Superior temporal gyrus (tissue), 1 donor: ENCODE measurements around the gene C4BPB.
A peak's percentile ranks its signal among the peaks of the same experiment; 100 is the strongest.

ENCODE experiments used
- DNase-seq: peaks from one replicate; pipeline ENCODE4 v3.0.0-alpha.2; 2016; ENCODE audit errors: extremely low spot score

Gene C4BPB

DNA sequence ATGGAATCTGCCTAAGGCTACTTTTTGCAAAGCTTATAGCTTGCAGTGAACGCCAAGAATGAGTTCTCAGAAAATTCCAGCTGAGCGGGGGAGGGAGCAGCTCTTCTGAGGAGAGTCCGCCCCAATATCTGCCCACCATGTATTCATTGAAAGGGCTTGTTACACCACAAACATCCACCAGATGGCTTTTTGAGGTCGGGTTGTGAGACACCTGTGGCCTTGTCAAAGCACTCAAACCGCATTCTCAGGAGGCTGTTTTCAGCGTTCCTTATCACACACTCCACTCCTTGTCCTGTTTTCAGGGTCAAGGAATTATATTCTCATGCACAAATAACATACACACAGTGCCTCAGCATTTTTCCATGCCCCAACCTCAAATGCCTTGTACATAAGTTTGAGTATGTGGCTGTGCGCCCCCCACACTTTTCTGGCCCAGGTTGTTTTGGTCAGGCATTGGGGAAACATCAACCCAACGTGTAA lies 3.9 kb upstream of the C4BPB start:
- DNase-seq, result peak; percentile 80

DNA sequence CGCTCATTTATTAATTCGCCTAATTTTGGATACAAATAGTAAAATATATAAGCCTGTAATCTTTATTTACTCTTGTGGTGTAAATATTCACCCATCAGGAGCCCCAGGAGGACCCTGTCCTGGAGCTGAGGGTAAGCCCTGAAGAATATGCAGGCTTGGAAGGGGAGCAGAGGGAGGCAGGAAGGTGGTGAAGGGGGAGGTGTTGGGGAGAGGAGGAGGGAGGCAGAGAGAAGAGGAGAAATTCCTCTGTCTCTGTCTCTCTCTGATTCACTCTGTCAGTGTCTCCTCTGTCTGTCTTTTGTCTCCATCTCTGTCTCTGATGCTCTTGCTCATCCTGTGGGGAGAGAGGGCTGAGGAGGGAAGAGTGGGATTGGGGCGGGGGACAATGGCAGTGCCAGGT lies 2.8 kb upstream of the C4BPB start:
- no peak for DNase-seq

DNA sequence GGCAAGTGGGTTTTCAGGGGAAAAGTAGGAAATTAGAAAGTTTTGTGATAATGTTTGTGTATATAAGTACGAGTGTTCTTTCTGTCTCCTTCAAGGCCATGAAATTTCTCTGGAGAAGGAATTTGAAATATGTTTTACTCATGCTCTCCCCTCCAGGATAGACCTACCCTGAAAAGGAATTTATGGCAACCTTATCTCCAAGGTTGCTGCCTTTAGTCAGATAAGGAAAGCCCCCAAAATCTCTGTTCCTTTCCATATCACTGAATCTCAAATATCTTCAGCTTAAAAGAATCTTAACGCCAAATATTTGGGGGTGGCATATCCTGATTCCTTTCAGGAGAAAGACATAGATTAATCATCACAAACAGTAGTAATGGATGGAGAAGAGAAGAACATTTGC lies 499 bp upstream of the C4BPB start:
- DNase-seq, result no peak

DNA sequence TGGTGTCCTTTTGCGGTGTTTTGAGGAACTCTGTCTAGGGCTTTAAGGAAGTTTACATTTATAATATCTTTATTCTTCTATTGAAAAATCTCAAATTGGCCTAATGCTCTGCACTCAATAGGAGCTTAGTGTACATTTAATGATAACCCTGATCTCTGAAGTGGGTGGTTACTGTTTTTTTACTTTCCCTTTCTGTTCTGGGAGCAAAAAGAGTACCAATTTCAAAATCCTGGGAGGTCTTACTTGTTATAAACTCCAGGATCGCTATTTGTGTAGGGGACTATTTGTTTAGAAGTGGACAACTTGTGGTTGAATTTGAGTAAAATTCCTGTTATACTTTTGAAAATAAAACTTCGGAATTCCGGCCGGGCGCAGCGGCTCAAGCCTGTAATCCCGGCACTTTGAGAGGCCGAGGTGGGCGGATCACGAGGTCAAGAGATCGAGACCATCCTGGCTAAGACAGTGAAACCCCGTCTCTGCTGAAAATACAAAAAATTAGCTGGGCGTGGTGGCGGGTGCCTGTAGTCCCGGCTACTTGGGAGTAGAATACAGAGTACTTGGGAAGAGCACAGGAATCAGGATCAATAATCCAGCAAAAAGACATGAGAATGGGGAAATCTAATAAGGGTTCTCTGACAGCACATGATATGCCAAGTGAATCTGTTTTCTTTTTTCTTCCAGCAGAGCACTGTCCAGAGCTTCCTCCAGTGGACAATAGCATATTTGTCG lies 1.1 kb downstream of the C4BPB start:
- DNase-seq, result no peak

GRCh38 chr1:207091200-207091908 lies 2.7 kb downstream of the C4BPB start:
- no peak for DNase-seq

GRCh38 chr1:207093944-207094343 lies 5.3 kb downstream of the C4BPB start:
- no peak for DNase-seq

- DNase-seq, result no peak
Observed at GRCh38 chr1:207097871-207098324, 9.2 kb downstream of the C4BPB start.

DNA sequence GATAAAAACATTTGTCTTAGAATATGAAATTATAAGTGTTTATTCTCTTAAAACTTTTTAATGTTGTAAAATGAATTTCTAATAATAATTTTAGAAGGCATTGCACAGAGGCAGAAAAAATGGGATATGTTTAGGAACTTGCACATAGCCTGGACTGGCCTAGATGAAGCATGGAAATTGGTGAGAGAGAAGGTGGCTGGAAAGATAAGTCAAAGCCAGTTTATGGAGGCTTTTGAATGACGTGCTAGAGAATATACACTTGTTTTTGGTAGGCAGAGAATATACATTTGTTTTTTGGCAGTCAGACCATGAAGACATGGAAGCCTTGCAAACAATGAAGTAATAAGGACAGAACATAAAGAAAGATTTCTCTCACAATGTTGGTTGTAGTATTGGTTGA lies 13.1 kb downstream of the C4BPB start:
- DNase-seq, result no peak

- DNase-seq, result no peak
Observed at GRCh38 chr1:207102146-207102545, 13.5 kb downstream of the C4BPB start.

DNA sequence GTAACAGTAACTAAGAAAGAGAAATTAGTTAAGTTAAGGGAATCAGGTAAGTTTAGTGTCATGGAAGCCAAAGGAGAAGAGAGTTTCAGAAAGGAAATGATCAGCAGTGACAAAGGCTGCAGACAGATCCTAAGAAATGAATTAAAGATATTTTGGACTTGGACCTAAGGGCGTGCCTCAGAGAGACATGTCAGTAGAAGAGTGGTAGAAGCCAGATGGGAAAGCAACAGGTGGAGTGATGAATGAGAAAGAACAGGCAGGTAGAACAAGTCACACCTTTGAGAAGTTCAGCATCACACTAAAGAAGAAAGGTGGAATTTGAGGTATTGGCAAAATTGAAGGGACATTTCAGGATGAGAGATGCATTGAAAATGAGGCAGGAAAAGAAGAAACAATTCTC lies 14.0 kb downstream of the C4BPB start:
- DNase-seq, result no peak

GRCh38 chr1:207103892-207104373 lies 15.3 kb downstream of the C4BPB start, which contains the start of gene C4BPA:
TSS of gene C4BPA (plus strand) at chr1:207104233. CDS start at chr1:207113026, 8,793 bp downstream.
- DNase-seq, result no peak

DNA sequence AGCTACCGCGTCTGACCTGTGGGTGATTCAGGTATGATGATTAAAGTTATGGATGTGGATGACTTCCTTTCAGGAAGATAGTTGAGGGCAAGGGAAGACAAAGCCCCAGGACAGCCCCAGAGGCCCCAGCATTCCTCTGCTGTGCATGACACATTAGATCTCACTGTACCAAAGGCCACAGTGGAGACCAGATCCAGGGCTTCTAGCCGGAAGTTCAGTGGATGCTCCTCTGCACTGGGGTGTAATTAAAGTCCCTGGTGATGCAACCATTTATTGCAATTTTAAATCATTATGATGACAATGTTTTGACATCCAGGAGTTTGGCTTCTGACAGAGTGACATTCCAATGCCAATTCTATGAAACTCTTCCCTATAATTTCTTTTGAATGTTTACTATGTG lies 20.3 kb downstream of the C4BPB start:
- DNase-seq, result no peak

DNA sequence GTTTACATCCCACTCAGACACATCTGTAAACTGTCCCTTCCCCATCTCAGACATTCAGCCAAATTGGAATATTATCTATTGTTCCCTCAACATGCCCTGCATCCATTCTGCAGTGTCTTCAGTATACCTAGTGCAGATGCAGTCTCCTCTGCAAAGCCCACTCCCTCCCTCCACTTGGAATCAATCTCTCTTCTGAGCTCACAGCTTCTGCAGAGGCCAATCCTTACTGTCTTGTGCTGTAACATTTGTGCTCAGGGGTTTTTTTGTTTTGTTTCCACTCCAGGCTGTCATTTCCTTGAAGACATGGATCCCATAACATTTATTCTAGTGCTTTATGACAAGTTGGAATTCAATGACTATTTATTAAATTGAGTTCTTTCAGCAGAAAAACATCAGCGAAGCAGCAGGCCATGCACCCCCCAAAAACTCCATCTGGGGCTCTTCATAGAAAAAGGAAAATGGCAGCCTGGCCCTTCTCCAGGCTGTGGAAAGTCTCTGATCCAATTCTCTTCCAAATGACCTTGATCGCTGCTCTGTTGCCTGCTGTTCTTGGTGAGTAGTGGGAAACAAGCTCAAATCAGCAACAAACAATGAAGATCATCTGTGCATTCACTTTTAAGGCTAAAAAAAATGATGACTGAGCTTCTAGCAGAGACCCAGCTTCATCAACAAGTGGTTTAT lies 24.1 kb downstream of the C4BPB start:
- DNase-seq, result no peak

- no peak for DNase-seq
Observed at GRCh38 chr1:207115269-207115668, 26.6 kb downstream of the C4BPB start.

- DNase-seq, result no peak
Observed at GRCh38 chr1:207124389-207124788, 35.7 kb downstream of the C4BPB start.

- DNase-seq, result no peak
Observed at GRCh38 chr1:207128336-207128921, 39.8 kb downstream of the C4BPB start.

DNA sequence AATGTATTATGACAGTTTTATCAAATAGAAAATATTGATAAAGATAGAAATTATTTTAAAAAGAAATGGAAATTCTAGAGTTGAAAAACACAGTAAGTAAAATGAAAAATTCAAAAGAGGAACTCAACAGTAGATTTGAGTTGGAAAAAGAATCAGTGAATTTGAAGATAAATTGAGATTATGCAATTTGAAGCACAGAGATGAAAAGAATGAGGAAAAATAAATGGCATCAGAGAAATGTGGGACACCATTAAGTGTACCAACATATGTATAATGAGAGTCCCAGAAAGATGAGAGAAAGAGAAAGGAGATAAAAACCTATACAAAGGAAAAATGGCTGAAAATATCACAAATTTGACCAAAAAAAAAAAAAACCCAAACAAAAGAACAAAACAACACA lies 40.4 kb downstream of the C4BPB start:
- DNase-seq, result no peak

DNA sequence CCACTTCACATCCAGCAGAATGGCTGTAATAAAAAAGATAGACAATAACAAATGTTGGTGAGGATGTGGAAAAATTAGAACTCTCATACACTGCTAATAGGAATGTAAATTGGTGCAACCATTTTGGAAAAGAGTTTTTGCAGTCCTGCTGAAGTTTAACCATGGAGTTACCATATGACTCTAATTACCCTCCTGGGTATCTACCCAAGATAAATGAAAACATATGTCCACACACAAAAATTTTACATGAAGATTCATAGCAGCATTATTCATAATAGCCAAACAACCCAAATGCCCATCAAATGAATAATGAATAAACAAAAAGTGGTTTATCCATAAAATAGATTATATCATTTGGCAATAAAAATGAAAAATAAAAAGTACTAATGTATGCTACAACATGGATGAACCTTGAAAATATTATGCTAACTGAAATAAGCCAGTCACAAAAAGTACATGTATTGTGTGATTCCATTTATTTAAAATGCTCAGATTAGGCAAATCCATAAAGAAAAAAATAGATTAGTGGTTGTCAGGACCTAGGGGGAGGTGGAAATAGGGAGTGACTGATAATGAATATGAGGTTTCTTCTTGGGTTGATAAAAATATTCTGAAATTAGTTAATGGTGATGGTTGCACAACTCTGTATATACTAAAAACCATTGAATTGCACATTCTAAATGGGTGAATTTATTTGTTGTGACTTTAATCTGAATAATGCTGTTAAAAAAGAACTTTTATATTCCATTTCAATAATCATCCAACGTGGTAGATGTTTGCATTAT lies 41.8 kb downstream of the C4BPB start:
- no peak for DNase-seq

GRCh38 chr1:207131163-207131562 lies 42.5 kb downstream of the C4BPB start:
- no peak for DNase-seq

DNA sequence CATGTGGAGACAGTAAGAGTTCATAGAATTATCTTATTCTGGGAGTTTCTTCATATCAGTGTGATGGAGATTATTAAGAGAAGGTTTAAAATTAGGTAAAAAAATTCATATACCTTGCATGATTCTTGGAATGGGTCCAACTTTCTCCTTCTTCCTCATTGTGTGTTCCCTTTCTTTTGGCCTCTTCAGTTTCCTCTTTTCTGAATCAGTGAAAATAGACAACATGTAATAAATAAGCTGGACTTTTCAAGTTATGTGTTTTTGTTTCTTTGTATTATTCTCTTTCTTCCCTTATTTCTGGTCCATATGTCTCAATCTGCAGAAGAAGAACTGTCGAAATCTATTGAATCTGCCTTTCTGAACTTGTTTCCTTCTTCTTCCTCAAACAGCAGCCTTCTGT lies 45.9 kb downstream of the C4BPB start:
- DNase-seq, result no peak

GRCh38 chr1:207139616-207140015 lies 51.0 kb downstream of the C4BPB start:
- no peak for DNase-seq
